ENCODE results near the gene TMTC2. TPM values are rescaled to one million over a fixed set of nuclear protein-coding genes. Genes with fewer than 3 reads are reported as not detected.

TMTC2 gene
- total RNA-seq, 1 experiment from 2014 or later, result 0.58 TPM

GRCh38 chr12:83130178-83130577, 443.5 kb downstream of the TMTC2 start:
- in situ Hi-C loops (cut with HindIII; ENCODE audit: low sequenced_read_pairs), result no loop called here
- no peak for DNase-seq (ENCODE audit: low spot score)

- in situ Hi-C loops (cut with HindIII; ENCODE audit: low sequenced_read_pairs), result no loop called here
Observed at GRCh38 chr12:83132360-83132759, 445.7 kb downstream of the TMTC2 start.

GRCh38 chr12:83136411-83136810, 449.7 kb downstream of the TMTC2 start:
- in situ Hi-C loops (cut with HindIII; ENCODE audit: low sequenced_read_pairs), result no loop called here
- no peak for DNase-seq (ENCODE audit: low spot score)

More at GRCh38 chr12:83132360-83132759, 445.7 kb downstream of the TMTC2 start:
- no peak for DNase-seq (ENCODE audit: low spot score)

GRCh38 chr12:83140135-83140534, 453.4 kb downstream of the TMTC2 start:
- DNase-seq (ENCODE audit: low spot score), result no peak

GRCh38 chr12:83141460-83141994, 454.8 kb downstream of the TMTC2 start:
- no peak for DNase-seq (ENCODE audit: low spot score)
- in situ Hi-C loops (cut with HindIII; ENCODE audit: low sequenced_read_pairs), result no loop called here

More at GRCh38 chr12:83140135-83140534, 453.4 kb downstream of the TMTC2 start:
- in situ Hi-C loops (cut with HindIII; ENCODE audit: low sequenced_read_pairs), result no loop called here

- in situ Hi-C loops (cut with HindIII; ENCODE audit: low sequenced_read_pairs), result no loop called here
- DNase-seq (ENCODE audit: low spot score), result no peak
Observed at GRCh38 chr12:83142914-83143313, 456.2 kb downstream of the TMTC2 start.

- DNase-seq (ENCODE audit: low spot score), result no peak
- in situ Hi-C loops (cut with HindIII; ENCODE audit: low sequenced_read_pairs), result no loop called here
Observed at GRCh38 chr12:83143950-83144349, 457.2 kb downstream of the TMTC2 start.

- in situ Hi-C loops (cut with HindIII; ENCODE audit: low sequenced_read_pairs), result no loop called here
- no peak for DNase-seq (ENCODE audit: low spot score)
Observed at GRCh38 chr12:83145325-83145840, 458.7 kb downstream of the TMTC2 start.

GRCh38 chr12:83147341-83147740, 460.6 kb downstream of the TMTC2 start:
- no peak for DNase-seq (ENCODE audit: low spot score)
- in situ Hi-C loops (cut with HindIII; ENCODE audit: low sequenced_read_pairs), result no loop called here

GRCh38 chr12:83149987-83150386, 463.3 kb downstream of the TMTC2 start:
- in situ Hi-C loops (cut with HindIII; ENCODE audit: low sequenced_read_pairs), result no loop called here
- no peak for DNase-seq (ENCODE audit: low spot score)

GRCh38 chr12:83150465-83151189, 463.9 kb downstream of the TMTC2 start:
- no peak for DNase-seq (ENCODE audit: low spot score)
- in situ Hi-C loops (cut with HindIII; ENCODE audit: low sequenced_read_pairs), result no loop called here

GRCh38 chr12:83153177-83153576, 466.5 kb downstream of the TMTC2 start:
- in situ Hi-C loops (cut with HindIII; ENCODE audit: low sequenced_read_pairs), result no loop called here
- DNase-seq (ENCODE audit: low spot score), result no peak

- no peak for DNase-seq (ENCODE audit: low spot score)
- in situ Hi-C loops (cut with HindIII; ENCODE audit: low sequenced_read_pairs), result no loop called here
Observed at GRCh38 chr12:83156815-83157214, 470.1 kb downstream of the TMTC2 start.

- no peak for DNase-seq (ENCODE audit: low spot score)
- in situ Hi-C loops (cut with HindIII; ENCODE audit: low sequenced_read_pairs), result no loop called here
Observed at GRCh38 chr12:83157604-83158003, 470.9 kb downstream of the TMTC2 start.

GRCh38 chr12:83158613-83159207, 472.0 kb downstream of the TMTC2 start:
- in situ Hi-C loops (cut with HindIII; ENCODE audit: low sequenced_read_pairs), result no loop called here
- no peak for DNase-seq (ENCODE audit: low spot score)

GRCh38 chr12:83161456-83161855, 474.8 kb downstream of the TMTC2 start:
- no peak for DNase-seq (ENCODE audit: low spot score)
- in situ Hi-C loops (cut with HindIII; ENCODE audit: low sequenced_read_pairs), result no loop called here

GRCh38 chr12:83168751-83169150, 482.0 kb downstream of the TMTC2 start:
- in situ Hi-C loops (cut with HindIII; ENCODE audit: low sequenced_read_pairs), result no loop called here
- DNase-seq (ENCODE audit: low spot score), result no peak

- DNase-seq (ENCODE audit: low spot score), result no peak
- in situ Hi-C loops (cut with HindIII; ENCODE audit: low sequenced_read_pairs), result no loop called here
Observed at GRCh38 chr12:83172441-83172840, 485.7 kb downstream of the TMTC2 start.

GRCh38 chr12:83172866-83173649, 486.4 kb downstream of the TMTC2 start:
- in situ Hi-C loops (cut with HindIII; ENCODE audit: low sequenced_read_pairs), result no loop called here

GRCh38 chr12:83179999-83180398, 493.3 kb downstream of the TMTC2 start:
- in situ Hi-C loops (cut with HindIII; ENCODE audit: low sequenced_read_pairs), result no loop called here
- no peak for DNase-seq (ENCODE audit: low spot score)

More at GRCh38 chr12:83172866-83173649, 486.4 kb downstream of the TMTC2 start:
- no peak for DNase-seq (ENCODE audit: low spot score)
